Measurements from ENCODE around the gene GPR179. TPM values are rescaled to one million over a fixed set of nuclear protein-coding genes. Genes with fewer than 3 reads are reported as not detected.
A peak's percentile ranks its signal among the peaks of the same experiment; 100 is the strongest.
"Not testable (repeated sequence)": the region's sequence is repeated elsewhere in the genome, so short reads cannot be mapped to it uniquely, and the experiment has no call there.

The GPR179 gene
- total RNA-seq, 1 donor from 2014 or later: not detected

DNA sequence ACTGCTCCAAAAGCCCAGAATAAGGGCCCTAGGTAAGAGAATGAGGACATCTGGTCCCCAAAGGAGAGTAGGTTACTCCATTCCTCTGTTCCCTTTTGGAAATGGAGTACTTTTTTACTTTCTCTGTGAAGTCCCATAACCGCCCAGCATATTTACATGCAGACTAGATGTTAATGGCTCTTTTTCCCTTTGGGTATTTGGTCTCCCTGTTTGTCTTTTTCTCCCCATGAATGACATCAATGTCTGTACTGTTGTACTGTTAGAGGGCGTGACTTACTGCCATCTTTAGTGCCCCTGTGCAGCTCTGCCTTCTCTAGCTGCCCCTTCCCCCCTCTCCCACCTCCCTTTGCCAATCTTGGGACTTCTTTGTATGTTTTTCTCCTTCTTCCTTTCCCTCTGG, 19.0 kb downstream of the GPR179 start:
- Mint-ChIP-seq H3K4me3 (ENCODE audit: low read depth) (no peak overlapping the region), H3K36me3 (ENCODE audit: low read depth) (peaks cover 20% of the 10 kb centered on the region), H3K4me1 (ENCODE audit: low read depth) (peaks cover 5% of the 10 kb centered on the region), H3K27ac (no peak overlapping the region), H3K27me3 (ENCODE audit: low read depth) (no peaks in the 10 kb centered on the region), H3K9me3 (no peaks in the 10 kb centered on the region)
- intact Hi-C loops (cut with micrococcal nuclease): no loop called here
- DNase-seq (ENCODE audit: low spot score): no peak

DNA sequence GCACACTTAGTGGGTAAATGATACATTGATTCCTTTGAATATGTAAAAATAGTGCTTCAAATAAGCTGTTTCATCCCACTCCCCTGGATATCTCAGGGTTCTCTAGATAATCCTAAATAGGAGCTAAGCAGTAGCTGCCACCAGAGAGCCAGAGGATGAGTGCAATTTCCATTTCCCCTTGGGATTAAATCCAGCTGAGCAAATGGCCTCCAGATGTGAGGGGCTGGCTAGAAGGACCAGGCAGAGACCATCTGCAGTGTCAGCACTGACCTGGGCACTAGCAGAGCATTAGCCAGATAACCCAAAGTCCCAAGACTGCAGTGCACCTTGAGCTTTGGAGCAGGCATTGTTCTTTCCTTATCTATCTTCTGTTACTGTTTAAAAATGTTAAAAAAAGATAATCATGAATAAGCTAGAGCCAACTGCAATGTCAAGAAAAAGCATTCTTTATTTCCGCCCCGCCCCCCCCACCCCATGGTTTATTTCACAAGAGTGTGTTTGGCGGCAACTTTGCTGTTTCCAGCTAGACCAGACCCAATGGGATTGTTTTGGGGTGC, 19.5 kb downstream of the GPR179 start:
- intact Hi-C loops (cut with micrococcal nuclease): no loop called here
- Mint-ChIP-seq H3K4me1 (ENCODE audit: low read depth) (peaks cover 5% of the 10 kb centered on the region), H3K27ac (no peak overlapping the region), H3K9me3 (no peaks in the 10 kb centered on the region), H3K4me3 (ENCODE audit: low read depth) (no peak overlapping the region), H3K27me3 (ENCODE audit: low read depth) (no peaks in the 10 kb centered on the region), H3K36me3 (ENCODE audit: low read depth) (peaks cover 24% of the 10 kb centered on the region)
- DNase-seq (ENCODE audit: low spot score): no peak

DNA sequence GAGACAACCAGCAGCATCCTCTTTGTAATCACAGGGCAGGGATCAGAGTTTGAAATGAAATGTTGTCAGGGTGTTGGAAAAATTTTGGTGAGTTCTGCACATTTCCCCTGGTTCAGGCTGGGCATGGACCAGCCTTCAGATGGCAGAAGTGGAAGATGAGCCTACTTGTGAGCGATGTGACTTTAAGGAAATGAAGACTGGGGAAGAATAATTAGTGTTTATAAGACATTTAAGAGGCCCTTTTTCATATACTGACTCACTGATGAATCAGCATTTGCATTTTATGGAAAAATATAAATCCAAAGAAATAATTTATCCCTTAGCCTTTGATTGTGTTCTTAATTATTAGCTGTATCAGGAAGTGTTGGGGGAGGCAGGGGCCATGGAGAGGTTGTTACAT, 20.9 kb downstream of the GPR179 start:
- Mint-ChIP-seq H3K4me3 (ENCODE audit: low read depth) (no peak overlapping the region), H3K4me1 (ENCODE audit: low read depth) (peaks cover 5% of the 10 kb centered on the region), H3K9me3 (no peaks in the 10 kb centered on the region), H3K27ac (no peak overlapping the region), H3K36me3 (ENCODE audit: low read depth) (peaks cover 28% of the 10 kb centered on the region), H3K27me3 (ENCODE audit: low read depth) (no peaks in the 10 kb centered on the region)
- DNase-seq (ENCODE audit: low spot score): no peak
- intact Hi-C loops (cut with micrococcal nuclease): no loop called here

DNA sequence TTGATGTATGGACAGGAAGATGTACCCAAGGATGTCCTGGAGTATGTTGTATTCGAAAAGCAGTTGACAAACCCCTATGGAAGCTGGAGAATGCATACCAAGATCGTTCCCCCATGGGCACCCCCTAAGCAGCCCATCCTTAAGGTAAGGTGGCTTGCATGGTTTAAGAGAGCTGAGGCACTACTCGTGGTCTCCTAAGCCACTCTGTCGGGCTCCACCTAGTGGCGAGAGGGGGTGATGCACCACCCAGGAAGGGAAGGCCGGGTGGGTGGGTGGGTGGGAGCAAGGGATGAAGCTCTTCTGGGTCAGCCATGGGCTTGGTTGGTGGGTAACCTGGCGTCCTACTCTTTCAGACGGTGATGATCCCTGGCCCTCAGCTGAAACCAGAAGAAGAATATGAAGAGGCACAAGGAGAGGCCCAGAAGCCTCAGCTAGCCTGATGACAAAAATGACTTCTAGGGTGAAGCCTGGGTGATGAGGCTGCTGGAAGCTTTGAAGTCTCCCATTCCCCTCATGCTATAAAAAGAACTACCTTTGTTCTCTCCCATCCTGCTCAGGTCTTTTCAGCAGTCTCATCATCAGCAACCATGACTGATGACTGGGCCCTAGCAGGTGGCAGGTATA, 21.5 kb downstream of the GPR179 start:
- peaks cover 33% of the 10 kb centered on the region for H3K36me3 Mint-ChIP-seq (ENCODE audit: low read depth)
- intact Hi-C loops (cut with micrococcal nuclease): no loop called here
- H3K4me1 Mint-ChIP-seq (ENCODE audit: low read depth): peaks cover 5% of the 10 kb centered on the region
- no peaks in the 10 kb centered on the region for H3K27me3 Mint-ChIP-seq (ENCODE audit: low read depth)
- peak; percentile 42 for DNase-seq (ENCODE audit: low spot score)
- no peaks in the 10 kb centered on the region for H3K9me3 Mint-ChIP-seq
- H3K27ac Mint-ChIP-seq: no peak overlapping the region
- no peak overlapping the region for H3K4me3 Mint-ChIP-seq (ENCODE audit: low read depth)

DNA sequence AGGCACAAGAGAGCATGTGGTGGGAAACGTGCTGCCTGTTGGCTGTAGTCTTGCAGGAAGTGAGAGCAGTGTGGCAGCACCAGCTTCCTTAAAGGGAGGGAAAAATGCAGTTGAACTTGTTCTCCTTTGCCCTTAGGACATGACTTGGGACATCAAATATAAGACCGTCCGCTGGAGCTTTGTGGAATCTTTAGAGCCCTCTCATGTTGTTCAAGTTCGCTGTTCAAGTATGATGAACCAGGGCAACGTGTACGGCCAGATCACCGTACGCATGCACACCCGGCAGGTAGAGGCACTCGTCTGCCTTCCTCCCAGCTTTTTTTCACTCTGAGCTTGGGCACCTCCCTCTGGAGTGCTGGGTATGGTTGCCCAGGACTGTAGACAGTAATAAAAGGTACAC, 23.3 kb downstream of the GPR179 start:
- DNase-seq (ENCODE audit: low spot score): no peak
- H3K4me1 Mint-ChIP-seq (ENCODE audit: low read depth): peaks cover 3% of the 10 kb centered on the region
- H3K4me3 Mint-ChIP-seq (ENCODE audit: low read depth): no peak overlapping the region
- peaks cover 4% of the 10 kb centered on the region for H3K9me3 Mint-ChIP-seq
- H3K27me3 Mint-ChIP-seq (ENCODE audit: low read depth): no peaks in the 10 kb centered on the region
- intact Hi-C loops (cut with micrococcal nuclease): no loop called here
- H3K27ac Mint-ChIP-seq: no peak overlapping the region
- H3K36me3 Mint-ChIP-seq (ENCODE audit: low read depth): peaks cover 44% of the 10 kb centered on the region

DNA sequence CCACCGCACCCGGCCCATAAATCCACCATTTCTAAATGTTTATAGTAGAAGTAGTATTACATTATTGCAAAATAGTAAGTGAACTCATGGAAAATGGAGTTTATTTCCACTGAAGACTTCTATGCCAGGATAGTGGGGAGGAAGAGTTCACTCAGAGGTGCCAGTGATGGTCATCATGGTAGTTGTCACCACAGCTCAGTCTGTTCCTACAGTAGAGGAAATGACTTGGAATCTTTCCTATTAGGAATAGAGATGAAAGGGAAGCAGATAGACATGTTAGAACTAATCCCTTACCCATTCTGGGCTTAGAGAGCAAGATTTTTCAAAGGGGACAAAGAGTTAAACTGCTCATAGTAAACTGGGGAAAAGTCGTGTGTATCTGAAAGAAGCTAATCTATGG, 26.7 kb downstream of the GPR179 start:
- H3K27ac Mint-ChIP-seq: no peak overlapping the region
- DNase-seq (ENCODE audit: low spot score): no peak
- intact Hi-C loops (cut with micrococcal nuclease): no loop called here
- no peaks in the 10 kb centered on the region for H3K27me3 Mint-ChIP-seq (ENCODE audit: low read depth)
- peaks cover 2% of the 10 kb centered on the region for H3K4me1 Mint-ChIP-seq (ENCODE audit: low read depth)
- peaks cover 4% of the 10 kb centered on the region for H3K9me3 Mint-ChIP-seq
- no peak overlapping the region for H3K4me3 Mint-ChIP-seq (ENCODE audit: low read depth)
- H3K36me3 Mint-ChIP-seq (ENCODE audit: low read depth): peaks cover 49% of the 10 kb centered on the region

DNA sequence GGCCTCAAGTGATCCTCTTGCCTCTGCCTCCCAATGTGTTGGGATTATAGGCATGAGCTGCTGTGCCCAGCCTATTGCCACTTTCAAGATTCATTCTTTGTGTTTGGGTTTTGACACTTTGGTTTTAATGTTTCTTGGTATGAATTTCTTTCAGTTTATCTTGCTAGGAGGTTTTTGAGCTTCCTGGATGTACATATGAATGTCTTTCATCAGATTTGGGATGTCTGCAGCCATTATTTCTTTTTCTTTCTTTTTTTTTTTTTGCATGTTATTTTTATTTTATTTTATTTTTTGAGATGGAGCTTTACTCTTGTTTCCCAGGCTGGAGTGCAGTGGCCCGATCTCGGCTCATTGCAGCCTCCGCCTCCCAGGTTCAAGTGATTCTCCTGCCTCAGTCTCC, 28.3 kb downstream of the GPR179 start:
- Mint-ChIP-seq H3K4me1 (ENCODE audit: low read depth) (no peaks in the 10 kb centered on the region), H3K36me3 (ENCODE audit: low read depth) (peaks cover 45% of the 10 kb centered on the region), H3K4me3 (ENCODE audit: low read depth) (no peak overlapping the region), H3K27ac (no peak overlapping the region), H3K27me3 (ENCODE audit: low read depth) (no peaks in the 10 kb centered on the region), H3K9me3 (peaks cover 4% of the 10 kb centered on the region)
- no peak for DNase-seq (ENCODE audit: low spot score)
- intact Hi-C loops (cut with micrococcal nuclease): no loop called here

DNA sequence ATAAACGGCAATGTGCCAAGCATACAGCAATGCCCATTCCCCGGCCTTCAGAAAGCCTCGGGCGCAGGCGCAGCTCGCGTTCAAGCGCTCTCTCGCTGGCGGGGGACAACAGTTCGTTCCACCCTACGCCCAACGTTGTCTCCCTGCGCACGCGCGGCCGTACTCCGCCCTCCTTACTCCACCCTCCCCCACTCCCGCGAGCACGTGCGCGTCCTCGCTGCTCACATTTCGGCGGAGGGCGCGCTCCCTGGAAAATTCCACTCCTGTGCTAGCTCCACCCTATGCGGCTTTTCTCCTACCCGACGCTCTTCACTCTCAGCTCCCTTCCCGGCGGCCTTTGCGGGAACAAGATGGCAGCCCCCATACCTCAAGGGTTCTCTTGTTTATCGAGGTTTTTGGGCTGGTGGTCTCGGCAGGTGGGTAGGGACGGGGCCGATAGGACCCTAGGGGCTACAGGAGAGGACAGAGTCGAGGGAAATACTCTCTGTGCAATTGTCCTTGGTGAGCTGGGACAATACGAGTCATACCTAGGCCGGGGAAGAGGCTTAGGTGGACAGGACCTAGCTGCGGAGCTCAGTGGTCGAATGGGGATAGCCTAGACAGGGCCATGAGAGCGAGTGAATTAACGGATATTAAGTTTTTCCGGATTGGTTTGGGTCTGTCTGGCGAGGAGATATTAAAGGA, 46.8 kb downstream of the GPR179 start, which contains the start of gene MRPL45:
MRPL45 (plus strand) TSS at position 335 of the 684 bp plus-strand sequence; CDS start at position 351, 16 bp downstream.
- intact Hi-C loops (cut with micrococcal nuclease); H3K9me3 Mint-ChIP-seq; H3K36me3 Mint-ChIP-seq (ENCODE audit: low read depth); H3K27me3 Mint-ChIP-seq (ENCODE audit: low read depth); H3K4me1 Mint-ChIP-seq (ENCODE audit: low read depth): not testable (repeated sequence)
- peak; percentile 98 for DNase-seq (ENCODE audit: low spot score)
- H3K4me3 Mint-ChIP-seq (ENCODE audit: low read depth): peak within 1 kb of the TSS; percentile 89
- H3K27ac Mint-ChIP-seq: peak within 1 kb of the TSS; percentile 95

DNA sequence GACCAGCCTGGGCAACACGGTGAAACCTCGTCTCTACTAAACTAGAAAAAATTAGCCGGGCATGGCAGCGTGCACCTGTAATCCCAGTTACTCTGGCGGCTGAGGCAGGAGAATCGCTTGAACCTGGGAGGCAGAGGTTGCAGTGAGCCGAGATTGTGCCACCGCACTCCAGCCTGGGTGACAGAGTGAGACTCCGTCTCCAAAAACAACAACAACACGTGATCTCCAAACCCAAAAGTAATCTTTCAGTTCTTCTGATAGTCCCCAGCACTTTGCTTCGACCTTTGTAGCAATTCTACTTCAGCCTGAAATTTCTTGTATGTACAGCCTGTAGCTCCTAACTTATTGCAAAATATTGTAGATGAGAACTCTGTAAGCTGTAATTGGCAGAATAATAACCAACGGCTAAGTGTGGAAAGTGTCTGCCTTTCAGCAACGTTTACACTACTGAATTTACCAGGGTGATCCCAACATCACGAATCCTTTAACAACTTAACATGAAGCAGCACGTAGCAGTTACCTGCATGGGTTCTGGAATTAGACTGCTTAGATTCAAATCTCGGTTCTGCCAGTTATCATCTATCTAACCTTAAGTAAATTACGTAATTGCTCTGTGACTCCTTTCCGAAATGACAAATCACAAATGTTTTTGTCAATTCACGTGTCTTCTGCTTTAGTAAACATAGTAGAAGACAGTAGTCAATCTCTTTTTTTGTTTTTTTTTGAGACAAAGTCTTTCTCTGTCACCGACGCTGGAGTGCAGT, 48.0 kb downstream of the GPR179 start:
- H3K9me3 Mint-ChIP-seq; H3K4me1 Mint-ChIP-seq (ENCODE audit: low read depth); H3K27me3 Mint-ChIP-seq (ENCODE audit: low read depth); DNase-seq (ENCODE audit: low spot score); H3K36me3 Mint-ChIP-seq (ENCODE audit: low read depth); intact Hi-C loops (cut with micrococcal nuclease): not testable (repeated sequence)
- Mint-ChIP-seq H3K4me3 (ENCODE audit: low read depth) (peak overlapping the region; percentile 89), H3K27ac (peak overlapping the region; percentile 95)

DNA sequence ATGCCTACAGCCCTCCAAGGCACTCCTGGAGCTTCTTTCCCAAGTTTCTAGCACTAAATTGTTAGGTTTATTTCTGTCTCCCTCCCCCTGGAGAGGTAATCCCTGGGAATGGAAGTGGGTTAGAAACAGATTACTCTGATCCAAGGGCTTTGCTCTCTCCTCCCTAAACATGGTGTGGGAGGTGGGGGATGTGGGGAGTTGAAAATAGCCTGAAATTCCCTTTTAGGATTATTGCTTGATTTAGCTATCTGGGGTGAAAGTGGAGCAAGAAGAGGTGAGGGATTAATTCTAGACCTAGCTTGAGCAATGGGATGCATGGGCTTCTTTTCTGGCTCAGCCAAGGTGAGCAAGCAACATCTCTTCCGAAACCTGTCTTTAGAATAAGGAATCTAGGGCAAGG, 54.0 kb downstream of the GPR179 start:
- intact Hi-C loops (cut with micrococcal nuclease); H3K36me3 Mint-ChIP-seq (ENCODE audit: low read depth); H3K27me3 Mint-ChIP-seq (ENCODE audit: low read depth); H3K4me1 Mint-ChIP-seq (ENCODE audit: low read depth); H3K4me3 Mint-ChIP-seq (ENCODE audit: low read depth); H3K27ac Mint-ChIP-seq; H3K9me3 Mint-ChIP-seq; DNase-seq (ENCODE audit: low spot score): not testable (repeated sequence)

DNA sequence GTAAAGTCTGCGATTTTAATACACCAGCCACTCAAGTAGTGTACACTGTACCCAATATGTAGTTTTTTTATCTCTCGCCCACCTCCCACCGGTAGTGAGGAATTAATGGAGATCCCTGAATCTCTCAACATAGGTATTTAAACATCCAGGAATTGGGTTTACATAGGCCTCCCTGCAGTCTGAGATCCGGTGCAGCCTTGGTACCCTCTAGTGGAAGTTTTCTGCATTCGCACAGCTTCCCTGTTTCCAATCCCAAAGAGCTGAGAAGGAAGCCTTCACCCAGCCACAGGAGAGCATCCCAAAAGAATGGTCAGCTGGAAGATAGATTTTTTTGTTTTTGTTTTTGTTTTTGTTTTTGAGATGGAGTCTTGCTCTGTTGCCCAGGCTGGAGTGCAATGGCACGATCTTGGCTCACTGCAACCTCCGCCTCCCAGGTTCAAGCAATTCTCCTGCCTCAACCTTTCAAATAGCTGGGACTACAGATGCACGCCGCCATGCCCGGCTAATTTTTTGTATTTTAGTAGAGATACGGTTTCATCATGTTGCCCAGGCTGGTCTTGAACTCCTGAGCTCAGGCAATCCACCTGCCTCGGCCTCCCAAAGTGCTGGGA, 55.4 kb downstream of the GPR179 start:
- H3K36me3 Mint-ChIP-seq (ENCODE audit: low read depth); H3K27me3 Mint-ChIP-seq (ENCODE audit: low read depth); H3K4me3 Mint-ChIP-seq (ENCODE audit: low read depth); DNase-seq (ENCODE audit: low spot score); H3K4me1 Mint-ChIP-seq (ENCODE audit: low read depth); intact Hi-C loops (cut with micrococcal nuclease); H3K27ac Mint-ChIP-seq; H3K9me3 Mint-ChIP-seq: not testable (repeated sequence)

DNA sequence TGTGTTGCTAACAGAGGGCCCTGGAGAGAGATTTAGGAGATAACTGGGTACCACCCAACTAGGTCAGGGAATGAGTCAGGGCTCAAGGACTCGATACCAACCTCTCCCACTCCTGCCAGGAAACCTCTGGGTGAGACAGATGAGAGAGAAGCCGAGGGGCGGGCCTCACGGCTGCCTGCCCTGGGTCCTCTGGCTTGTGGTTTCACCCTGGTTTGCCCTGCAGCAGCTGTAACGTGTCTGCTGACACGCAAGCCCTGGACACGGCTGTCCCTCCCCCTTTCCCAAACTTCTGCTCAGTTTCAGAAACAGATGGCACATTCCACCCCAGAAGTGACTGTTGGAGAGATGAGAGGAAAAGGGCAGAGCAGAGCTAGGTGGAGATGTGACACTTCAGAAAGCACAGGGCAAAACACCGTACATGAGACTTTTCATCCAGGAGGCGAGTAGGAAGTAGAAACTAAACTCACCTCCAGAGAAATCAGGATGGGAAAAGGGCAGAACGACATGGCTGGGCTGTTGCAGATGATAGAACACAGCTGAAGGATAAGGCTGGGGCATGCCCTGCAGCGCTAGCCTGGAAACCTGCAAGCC, 57.2 kb downstream of the GPR179 start:
- H3K4me1 Mint-ChIP-seq (ENCODE audit: low read depth); H3K27me3 Mint-ChIP-seq (ENCODE audit: low read depth); H3K36me3 Mint-ChIP-seq (ENCODE audit: low read depth); H3K9me3 Mint-ChIP-seq; intact Hi-C loops (cut with micrococcal nuclease): not testable (repeated sequence)
- H3K27ac Mint-ChIP-seq: peak overlapping the region; percentile 69
- peak overlapping the region; percentile 9 for H3K4me3 Mint-ChIP-seq (ENCODE audit: low read depth)
- DNase-seq (ENCODE audit: low spot score): peak; percentile 12

Measured in activated T-helper 2 cell treated with anti-CD3 and anti-CD28 coated beads, Interferon-gamma antibody, Interleukin-2, Interleukin-4, amounts not matched to agents 10 μg/mL and 5 μg/mL and 100 μg/mL, durations not matched to agents 14 hours and 24 hours and 36 hours (primary cell).